GM12878 (cell line): Measurements from ENCODE around the gene PISD.

Experiments
- BACH1 ChIP-seq: fragments of 450-650 bp; IDR thresholded peaks from 2 replicates; pipeline ENCODE4 v1.6.1; 2017; ENCODE audit warnings: mild to moderate bottlenecking, borderline replicate concordance
- CHD2 ChIP-seq: IDR thresholded peaks from 2 replicates; pipeline ENCODE4 v1.6.1; 2011; ENCODE audit warnings: low read depth, low read length, improper control_type of control experiment, borderline replicate concordance
- CREB1 ChIP-seq: IDR thresholded peaks from 2 replicates; pipeline ENCODE4 v1.6.1; 2012; ENCODE audit warnings: low read depth, mild to moderate bottlenecking, inconsistent platforms
- HCFC1 ChIP-seq: fragments of 150-350 bp; IDR thresholded peaks from 2 replicates; pipeline ENCODE4 v1.6.1; 2014; ENCODE audit warnings: low read length
- POLR2AphosphoS5 ChIP-seq: IDR thresholded peaks from 2 replicates; pipeline ENCODE4 v1.6.1; 2011; ENCODE audit warnings: mild to moderate bottlenecking, low read length, inconsistent platforms
- STAT3 ChIP-seq: IDR thresholded peaks from 2 replicates; pipeline ENCODE4 v1.6.1; 2011; ENCODE audit warnings: low read depth, low read length, improper control_type of control experiment
- TF ChIP-seq, protein P1 (sequence below): IDR thresholded peaks from 2 replicates; pipeline ENCODE4 v1.6.1; 2011; ENCODE audit warnings: low read depth, low read length, improper control_type of control experiment, borderline replicate concordance
- TF ChIP-seq, protein P2 (sequence below), 3 experiments: IDR thresholded peaks in 2 of 3; conservative IDR thresholded peaks in 1 of 3; 2 replicates each; pipeline ENCODE4 v1.5.1; 2011; ENCODE audit warnings: low read depth in 3 of 3, low read length in 3 of 3, mild to moderate bottlenecking in 3 of 3, control low read depth in 2 of 3, moderate library complexity in 2 of 3, inconsistent platforms in 1 of 3, mixed read lengths in 1 of 3; ENCODE audit not compliant: control insufficient read depth in 2 of 3, insufficient read depth in 1 of 3; ENCODE audit errors: extremely low read depth in 1 of 3
- TF ChIP-seq, protein P3 (sequence below): fragments of 450-650 bp; formaldehyde crosslinking; IDR thresholded peaks from 2 replicates; pipeline ENCODE4 v1.5.0; 2022; ENCODE audit warnings: mild to moderate bottlenecking, missing genetic modification characterization
- TF ChIP-seq, protein P4 (sequence below): fragments of 450-650 bp; IDR thresholded peaks from 2 replicates; pipeline ENCODE4 v1.6.1; 2016; ENCODE audit warnings: mild to moderate bottlenecking
- TF ChIP-seq, protein P5 (sequence below): IDR thresholded peaks from 2 replicates; pipeline ENCODE4 v1.6.1; 2012; ENCODE audit warnings: low read length, inconsistent platforms

DNA sequence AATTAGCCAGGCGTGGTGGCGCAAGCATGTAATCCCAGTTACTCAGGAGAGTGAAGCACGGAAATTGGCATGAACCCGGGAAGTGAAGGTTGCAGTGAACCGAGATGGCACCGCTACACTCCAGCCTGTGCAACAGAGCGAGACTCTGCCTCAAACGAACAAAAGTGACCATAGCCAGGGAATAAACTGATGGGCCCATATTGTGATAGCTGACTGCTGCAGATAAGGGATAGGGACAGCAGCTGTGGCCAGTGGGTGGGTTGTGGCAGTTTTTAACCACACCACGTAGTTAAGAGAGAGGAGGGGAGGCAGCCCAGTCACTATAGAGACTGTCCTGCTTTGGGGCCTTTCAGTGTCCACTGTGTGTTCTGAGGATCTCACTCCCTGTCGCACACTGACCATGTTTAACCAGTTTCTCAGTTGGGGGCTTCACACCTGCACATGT, 58.9 kb downstream of the PISD start:
- no peak for TF ChIP-seq POLR2AphosphoS5
- no peak for TF ChIP-seq HCFC1
- TF ChIP-seq, protein P1, sequence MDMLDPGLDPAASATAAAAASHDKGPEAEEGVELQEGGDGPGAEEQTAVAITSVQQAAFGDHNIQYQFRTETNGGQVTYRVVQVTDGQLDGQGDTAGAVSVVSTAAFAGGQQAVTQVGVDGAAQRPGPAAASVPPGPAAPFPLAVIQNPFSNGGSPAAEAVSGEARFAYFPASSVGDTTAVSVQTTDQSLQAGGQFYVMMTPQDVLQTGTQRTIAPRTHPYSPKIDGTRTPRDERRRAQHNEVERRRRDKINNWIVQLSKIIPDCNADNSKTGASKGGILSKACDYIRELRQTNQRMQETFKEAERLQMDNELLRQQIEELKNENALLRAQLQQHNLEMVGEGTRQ, result no peak
- TF ChIP-seq, protein P2, sequence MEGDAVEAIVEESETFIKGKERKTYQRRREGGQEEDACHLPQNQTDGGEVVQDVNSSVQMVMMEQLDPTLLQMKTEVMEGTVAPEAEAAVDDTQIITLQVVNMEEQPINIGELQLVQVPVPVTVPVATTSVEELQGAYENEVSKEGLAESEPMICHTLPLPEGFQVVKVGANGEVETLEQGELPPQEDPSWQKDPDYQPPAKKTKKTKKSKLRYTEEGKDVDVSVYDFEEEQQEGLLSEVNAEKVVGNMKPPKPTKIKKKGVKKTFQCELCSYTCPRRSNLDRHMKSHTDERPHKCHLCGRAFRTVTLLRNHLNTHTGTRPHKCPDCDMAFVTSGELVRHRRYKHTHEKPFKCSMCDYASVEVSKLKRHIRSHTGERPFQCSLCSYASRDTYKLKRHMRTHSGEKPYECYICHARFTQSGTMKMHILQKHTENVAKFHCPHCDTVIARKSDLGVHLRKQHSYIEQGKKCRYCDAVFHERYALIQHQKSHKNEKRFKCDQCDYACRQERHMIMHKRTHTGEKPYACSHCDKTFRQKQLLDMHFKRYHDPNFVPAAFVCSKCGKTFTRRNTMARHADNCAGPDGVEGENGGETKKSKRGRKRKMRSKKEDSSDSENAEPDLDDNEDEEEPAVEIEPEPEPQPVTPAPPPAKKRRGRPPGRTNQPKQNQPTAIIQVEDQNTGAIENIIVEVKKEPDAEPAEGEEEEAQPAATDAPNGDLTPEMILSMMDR (IDR thresholded peaks at IDR 0.05 in 2 of 3, conservative IDR thresholded peaks at IDR 0.05 in 1 of 3; ENCODE audit: control insufficient read depth in 2 of 3, extremely low read depth in 1 of 3, insufficient read depth in 1 of 3, low read depth in 3 of 3, low read length in 3 of 3), result no peak
- TF ChIP-seq, protein P3, sequence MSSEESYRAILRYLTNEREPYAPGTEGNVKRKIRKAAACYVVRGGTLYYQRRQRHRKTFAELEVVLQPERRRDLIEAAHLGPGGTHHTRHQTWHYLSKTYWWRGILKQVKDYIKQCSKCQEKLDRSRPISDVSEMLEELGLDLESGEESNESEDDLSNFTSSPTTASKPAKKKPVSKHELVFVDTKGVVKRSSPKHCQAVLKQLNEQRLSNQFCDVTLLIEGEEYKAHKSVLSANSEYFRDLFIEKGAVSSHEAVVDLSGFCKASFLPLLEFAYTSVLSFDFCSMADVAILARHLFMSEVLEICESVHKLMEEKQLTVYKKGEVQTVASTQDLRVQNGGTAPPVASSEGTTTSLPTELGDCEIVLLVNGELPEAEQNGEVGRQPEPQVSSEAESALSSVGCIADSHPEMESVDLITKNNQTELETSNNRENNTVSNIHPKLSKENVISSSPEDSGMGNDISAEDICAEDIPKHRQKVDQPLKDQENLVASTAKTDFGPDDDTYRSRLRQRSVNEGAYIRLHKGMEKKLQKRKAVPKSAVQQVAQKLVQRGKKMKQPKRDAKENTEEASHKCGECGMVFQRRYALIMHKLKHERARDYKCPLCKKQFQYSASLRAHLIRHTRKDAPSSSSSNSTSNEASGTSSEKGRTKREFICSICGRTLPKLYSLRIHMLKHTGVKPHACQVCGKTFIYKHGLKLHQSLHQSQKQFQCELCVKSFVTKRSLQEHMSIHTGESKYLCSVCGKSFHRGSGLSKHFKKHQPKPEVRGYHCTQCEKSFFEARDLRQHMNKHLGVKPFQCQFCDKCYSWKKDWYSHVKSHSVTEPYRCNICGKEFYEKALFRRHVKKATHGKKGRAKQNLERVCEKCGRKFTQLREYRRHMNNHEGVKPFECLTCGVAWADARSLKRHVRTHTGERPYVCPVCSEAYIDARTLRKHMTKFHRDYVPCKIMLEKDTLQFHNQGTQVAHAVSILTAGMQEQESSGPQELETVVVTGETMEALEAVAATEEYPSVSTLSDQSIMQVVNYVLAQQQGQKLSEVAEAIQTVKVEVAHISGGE (CRISPR knock-in tag), result no peak
- TF ChIP-seq, protein P4, sequence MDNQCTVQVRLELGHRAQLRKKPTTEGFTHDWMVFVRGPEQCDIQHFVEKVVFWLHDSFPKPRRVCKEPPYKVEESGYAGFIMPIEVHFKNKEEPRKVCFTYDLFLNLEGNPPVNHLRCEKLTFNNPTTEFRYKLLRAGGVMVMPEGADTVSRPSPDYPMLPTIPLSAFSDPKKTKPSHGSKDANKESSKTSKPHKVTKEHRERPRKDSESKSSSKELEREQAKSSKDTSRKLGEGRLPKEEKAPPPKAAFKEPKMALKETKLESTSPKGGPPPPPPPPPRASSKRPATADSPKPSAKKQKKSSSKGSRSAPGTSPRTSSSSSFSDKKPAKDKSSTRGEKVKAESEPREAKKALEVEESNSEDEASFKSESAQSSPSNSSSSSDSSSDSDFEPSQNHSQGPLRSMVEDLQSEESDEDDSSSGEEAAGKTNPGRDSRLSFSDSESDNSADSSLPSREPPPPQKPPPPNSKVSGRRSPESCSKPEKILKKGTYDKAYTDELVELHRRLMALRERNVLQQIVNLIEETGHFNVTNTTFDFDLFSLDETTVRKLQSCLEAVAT, result no peak
- TF ChIP-seq, protein P5, sequence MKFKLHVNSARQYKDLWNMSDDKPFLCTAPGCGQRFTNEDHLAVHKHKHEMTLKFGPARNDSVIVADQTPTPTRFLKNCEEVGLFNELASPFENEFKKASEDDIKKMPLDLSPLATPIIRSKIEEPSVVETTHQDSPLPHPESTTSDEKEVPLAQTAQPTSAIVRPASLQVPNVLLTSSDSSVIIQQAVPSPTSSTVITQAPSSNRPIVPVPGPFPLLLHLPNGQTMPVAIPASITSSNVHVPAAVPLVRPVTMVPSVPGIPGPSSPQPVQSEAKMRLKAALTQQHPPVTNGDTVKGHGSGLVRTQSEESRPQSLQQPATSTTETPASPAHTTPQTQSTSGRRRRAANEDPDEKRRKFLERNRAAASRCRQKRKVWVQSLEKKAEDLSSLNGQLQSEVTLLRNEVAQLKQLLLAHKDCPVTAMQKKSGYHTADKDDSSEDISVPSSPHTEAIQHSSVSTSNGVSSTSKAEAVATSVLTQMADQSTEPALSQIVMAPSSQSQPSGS, result no peak
- TF ChIP-seq CHD2, result no peak
- no peak for TF ChIP-seq STAT3
- no peak for TF ChIP-seq CREB1
- TF ChIP-seq BACH1, result no peak
